Endothelial cell of umbilical vein (primary cell): Measurements from ENCODE around the gene MGAT4B.

Experiments
- CTCF ChIP-seq, 2 donors: IDR thresholded peaks; 1 replicate in 1 of 2; 2 replicates in 1 of 2; pipeline ENCODE4 v1.5.1; 2011; ENCODE audit warnings: low read length in 2 of 2, mild to moderate bottlenecking in 2 of 2, moderate library complexity in 2 of 2, control low read depth in 1 of 2, inconsistent platforms in 1 of 2, low read depth in 1 of 2; ENCODE audit not compliant: insufficient read depth in 1 of 2; ENCODE audit errors: extremely low read depth in 1 of 2
- POLR2A ChIP-seq: IDR thresholded peaks from 2 replicates; pipeline ENCODE4 v1.6.1; 2012; ENCODE audit warnings: low read depth, mild to moderate bottlenecking, control low read depth, low read length

- no peak for TF ChIP-seq CTCF (IDR thresholded peaks at IDR 0.05; ENCODE audit: extremely low read depth in 1 of 2, insufficient read depth in 1 of 2, low read depth in 1 of 2, low read length in 2 of 2)
- TF ChIP-seq POLR2A = no peak
These were observed 13.4 kb upstream of the MGAT4B start for GRCh38 chr5:179820127-179820482.
